ENCODE data around the gene RECK. TPM values are rescaled to one million over a fixed set of nuclear protein-coding genes. Genes with fewer than 3 reads are reported as not detected.

Gene RECK
- total RNA-seq, 1 experiment from 2014 or later, result 5.0 TPM

DNA sequence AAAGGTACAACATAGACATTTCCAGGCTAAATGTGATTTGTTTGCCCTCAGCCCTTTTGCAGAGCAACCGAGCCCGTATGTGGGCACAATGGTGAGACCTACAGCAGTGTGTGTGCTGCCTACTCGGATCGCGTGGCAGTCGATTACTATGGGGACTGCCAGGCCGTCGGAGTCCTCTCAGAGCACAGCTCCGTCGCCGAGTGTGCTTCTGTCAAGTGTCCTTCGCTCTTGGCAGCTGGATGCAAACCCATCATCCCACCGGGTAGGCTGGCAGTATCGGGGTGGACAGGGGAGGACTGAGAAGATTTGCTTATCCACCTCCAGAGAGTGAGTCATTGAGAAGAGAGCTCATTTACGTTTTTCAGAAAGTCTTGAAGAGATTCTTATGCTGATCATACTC lies 82.0 kb downstream of the RECK start:
- H3K36me3 ChIP-seq (ENCODE audit: low read depth, low read length), result no peaks in the 10 kb centered on the region
- no peaks in the 10 kb centered on the region for H3K27me3 ChIP-seq (ENCODE audit: low read length)
- H3K27ac ChIP-seq (ENCODE audit: low read length), result no peak overlapping the region
- no peak overlapping the region for H3K9ac ChIP-seq (ENCODE audit: low read length)
- intact Hi-C loops (cut with micrococcal nuclease), result no loop called here
- H3F3A ChIP-seq (ENCODE audit: low read length, unreplicated experiment), result no peaks in the 10 kb centered on the region
- DNase-seq, result no peak
- H3K79me2 ChIP-seq (ENCODE audit: low read length), result no peaks in the 10 kb centered on the region
- ChIA-PET CTCF (no interaction called here), POLR2A (ENCODE audit: unreplicated experiment) (no interaction called here)
- no peaks in the 10 kb centered on the region for H4K20me1 ChIP-seq (ENCODE audit: low read length)
- no peak overlapping the region for H2AFZ ChIP-seq (ENCODE audit: low read length)
- no TSS peak for BruUV-seq (replicated peaks)
- no peaks in the 10 kb centered on the region for H3K9me2 ChIP-seq (replicated peaks; ENCODE audit: low read length)
- no peaks in the 10 kb centered on the region for H3K9me3 ChIP-seq (ENCODE audit: low read length)
- ATAC-seq, result no peak
- H3K4me3 ChIP-seq (ENCODE audit: low read length), result no peak overlapping the region
- H3K4me1 ChIP-seq (ENCODE audit: insufficient read depth, low read length), result 0 out of 2 replicates have a peak, but pooled peaks cover 6% of the 10 kb centered on the region
- no peak overlapping the region for H3K4me2 ChIP-seq (ENCODE audit: low read length)
- TF ChIP-seq EZH2 (IDR thresholded peaks at IDR 0.05; ENCODE audit: low read length, unreplicated experiment) (no peak), EZH2phosphoT487 (IDR thresholded peaks at IDR 0.05; ENCODE audit: borderline replicate concordance, low read length) (no peak)
- TF ChIP-seq, protein P1, sequence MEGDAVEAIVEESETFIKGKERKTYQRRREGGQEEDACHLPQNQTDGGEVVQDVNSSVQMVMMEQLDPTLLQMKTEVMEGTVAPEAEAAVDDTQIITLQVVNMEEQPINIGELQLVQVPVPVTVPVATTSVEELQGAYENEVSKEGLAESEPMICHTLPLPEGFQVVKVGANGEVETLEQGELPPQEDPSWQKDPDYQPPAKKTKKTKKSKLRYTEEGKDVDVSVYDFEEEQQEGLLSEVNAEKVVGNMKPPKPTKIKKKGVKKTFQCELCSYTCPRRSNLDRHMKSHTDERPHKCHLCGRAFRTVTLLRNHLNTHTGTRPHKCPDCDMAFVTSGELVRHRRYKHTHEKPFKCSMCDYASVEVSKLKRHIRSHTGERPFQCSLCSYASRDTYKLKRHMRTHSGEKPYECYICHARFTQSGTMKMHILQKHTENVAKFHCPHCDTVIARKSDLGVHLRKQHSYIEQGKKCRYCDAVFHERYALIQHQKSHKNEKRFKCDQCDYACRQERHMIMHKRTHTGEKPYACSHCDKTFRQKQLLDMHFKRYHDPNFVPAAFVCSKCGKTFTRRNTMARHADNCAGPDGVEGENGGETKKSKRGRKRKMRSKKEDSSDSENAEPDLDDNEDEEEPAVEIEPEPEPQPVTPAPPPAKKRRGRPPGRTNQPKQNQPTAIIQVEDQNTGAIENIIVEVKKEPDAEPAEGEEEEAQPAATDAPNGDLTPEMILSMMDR (conservative IDR thresholded peaks at IDR 0.05; ENCODE audit: low read depth, low read length), result no peak

DNA sequence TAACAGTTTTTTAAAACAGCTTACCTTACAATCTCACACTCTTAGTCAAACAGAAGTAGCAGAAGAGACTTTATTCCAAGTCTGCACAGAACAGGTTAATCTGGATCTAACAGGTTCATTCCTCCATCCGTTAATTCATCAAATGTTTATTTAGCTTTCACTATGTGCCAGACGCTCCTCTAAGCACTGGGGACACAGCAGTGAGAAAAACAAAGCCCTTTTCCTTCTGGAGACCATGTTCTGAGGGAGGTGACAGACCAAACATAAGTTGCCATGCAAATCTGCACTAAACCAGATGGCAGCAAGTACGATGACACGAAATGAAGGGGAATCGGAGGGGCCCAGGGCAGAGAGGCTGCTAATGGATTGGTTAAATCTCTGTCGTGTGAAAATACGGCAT lies 82.8 kb downstream of the RECK start:
- Histone ChIP-seq H3F3A (ENCODE audit: low read length, unreplicated experiment) (no peaks in the 10 kb centered on the region), H3K9me2 (replicated peaks; ENCODE audit: low read length) (no peaks in the 10 kb centered on the region), H3K79me2 (ENCODE audit: low read length) (no peaks in the 10 kb centered on the region), H3K4me1 (ENCODE audit: insufficient read depth, low read length) (0 out of 2 replicates have a peak, but pooled peaks cover 6% of the 10 kb centered on the region), H3K4me3 (ENCODE audit: low read length) (no peak overlapping the region), H2AFZ (ENCODE audit: low read length) (no peak overlapping the region), H3K36me3 (ENCODE audit: low read depth, low read length) (no peaks in the 10 kb centered on the region), H3K9me3 (ENCODE audit: low read length) (no peaks in the 10 kb centered on the region), H3K9ac (ENCODE audit: low read length) (no peak overlapping the region), H3K27ac (ENCODE audit: low read length) (no peak overlapping the region), H3K4me2 (ENCODE audit: low read length) (no peak overlapping the region), H3K27me3 (ENCODE audit: low read length) (no peaks in the 10 kb centered on the region), H4K20me1 (ENCODE audit: low read length) (no peaks in the 10 kb centered on the region)
- no peak for TF ChIP-seq EZH2 (IDR thresholded peaks at IDR 0.05; ENCODE audit: low read length, unreplicated experiment)
- TF ChIP-seq EZH2phosphoT487 (IDR thresholded peaks at IDR 0.05; ENCODE audit: borderline replicate concordance, low read length), result no peak
- TF ChIP-seq, protein P1 (conservative IDR thresholded peaks at IDR 0.05; ENCODE audit: low read depth, low read length), result no peak
- ChIA-PET CTCF (interaction anchor here (0.5 kb wide), 1 partner anchor 17 kb away, joined by 3 read pairs; no protein-coding TSS in a partner anchor), POLR2A (ENCODE audit: unreplicated experiment) (no interaction called here)
- intact Hi-C loops (cut with micrococcal nuclease), result no loop called here
- BruUV-seq (replicated peaks), result no TSS peak
- no peak for ATAC-seq
- DNase-seq, result peak; percentile 20

DNA sequence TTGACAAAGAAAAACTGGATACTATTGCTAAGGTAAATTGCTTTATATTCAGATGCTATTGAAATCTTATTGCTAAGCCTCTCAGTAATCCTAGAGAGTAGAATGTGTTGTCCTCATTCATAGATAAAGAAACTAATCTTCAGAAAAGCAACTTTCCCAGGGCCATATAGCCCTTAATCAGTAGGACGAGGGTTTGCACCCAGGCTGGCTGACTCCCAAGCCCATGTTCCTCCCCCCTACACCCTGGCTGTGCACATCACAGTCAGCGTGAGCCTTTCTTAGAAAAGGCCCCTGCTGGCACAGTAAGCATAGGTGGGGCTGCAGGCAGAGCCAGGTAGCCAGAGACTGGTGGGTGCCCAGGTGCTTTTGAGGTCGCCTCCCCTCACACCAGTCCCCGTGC lies 84.0 kb downstream of the RECK start:
- no peak for ATAC-seq
- H3K4me2 ChIP-seq (ENCODE audit: low read length), result no peak overlapping the region
- H2AFZ ChIP-seq (ENCODE audit: low read length), result no peak overlapping the region
- H3K79me2 ChIP-seq (ENCODE audit: low read length), result no peaks in the 10 kb centered on the region
- H3K4me1 ChIP-seq (ENCODE audit: insufficient read depth, low read length), result 0 out of 2 replicates have a peak, but pooled peaks cover 6% of the 10 kb centered on the region
- no peak for DNase-seq
- no peak overlapping the region for H3K4me3 ChIP-seq (ENCODE audit: low read length)
- H3K27me3 ChIP-seq (ENCODE audit: low read length), result no peaks in the 10 kb centered on the region
- TF ChIP-seq EZH2phosphoT487 (IDR thresholded peaks at IDR 0.05; ENCODE audit: borderline replicate concordance, low read length) (no peak), EZH2 (IDR thresholded peaks at IDR 0.05; ENCODE audit: low read length, unreplicated experiment) (no peak)
- TF ChIP-seq, protein P1 (conservative IDR thresholded peaks at IDR 0.05; ENCODE audit: low read depth, low read length), result no peak
- ChIA-PET CTCF (no interaction called here), POLR2A (ENCODE audit: unreplicated experiment) (no interaction called here)
- no peaks in the 10 kb centered on the region for H3K9me2 ChIP-seq (replicated peaks; ENCODE audit: low read length)
- intact Hi-C loops (cut with micrococcal nuclease), result no loop called here
- H3F3A ChIP-seq (ENCODE audit: low read length, unreplicated experiment), result no peaks in the 10 kb centered on the region
- no peak overlapping the region for H3K27ac ChIP-seq (ENCODE audit: low read length)
- H3K36me3 ChIP-seq (ENCODE audit: low read depth, low read length), result no peaks in the 10 kb centered on the region
- BruUV-seq (replicated peaks), result no TSS peak
- no peaks in the 10 kb centered on the region for H3K9me3 ChIP-seq (ENCODE audit: low read length)
- no peak overlapping the region for H3K9ac ChIP-seq (ENCODE audit: low read length)
- H4K20me1 ChIP-seq (ENCODE audit: low read length), result no peaks in the 10 kb centered on the region

Measured in PC-3 (cell line).